Skin epidermis (tissue), 12 donors: ENCODE data around the gene MACC1.
A peak's percentile ranks its signal among the peaks of the same experiment; 100 is the strongest.
"Not testable (repeated sequence)": the region's sequence is repeated elsewhere in the genome, so short reads cannot be mapped to it uniquely, and the experiment has no call there.

Source experiments
- H3K27ac ChIP-seq, 21 experiments: fragments of 200-600 bp; sonication (generic) in 11 of 21; one replicate each; pipeline ENCODE4 v1.5.0; 2020; ENCODE audit warnings: mild to moderate bottlenecking in 3 of 21, inconsistent platforms in 2 of 21, moderate library complexity in 2 of 21
- H3K4me3 ChIP-seq, 7 experiments: fragments of 200-600 bp; sonication (generic) in 2 of 7; one replicate each; pipeline ENCODE4 v1.5.0; 2020; ENCODE audit warnings: inconsistent platforms in 2 of 7, mild to moderate bottlenecking in 2 of 7, moderate library complexity in 1 of 7

MACC1 gene

GRCh38 chr7:20214132-20214531 lies 3.1 kb downstream of the MACC1 start:
- H3K27ac ChIP-seq = no peak overlapping the region
- no peak overlapping the region for H3K4me3 ChIP-seq

- H3K4me3 ChIP-seq = no peak overlapping the region
- no peak overlapping the region for H3K27ac ChIP-seq
These were observed 3.8 kb downstream of the MACC1 start for GRCh38 chr7:20213378-20213777.

GRCh38 chr7:20211376-20211775 lies 5.8 kb downstream of the MACC1 start:
- H3K27ac ChIP-seq = no peak overlapping the region

GRCh38 chr7:20208651-20209307 lies 8.4 kb downstream of the MACC1 start:
- no peak overlapping the region for H3K27ac ChIP-seq
- H3K4me3 ChIP-seq = no peak overlapping the region

More at GRCh38 chr7:20211376-20211775, 5.8 kb downstream of the MACC1 start:
- no peak overlapping the region for H3K4me3 ChIP-seq

- not testable (repeated sequence) for H3K27ac ChIP-seq, H3K4me3 ChIP-seq
These were observed 9.4 kb downstream of the MACC1 start for GRCh38 chr7:20207811-20208210.

GRCh38 chr7:20206104-20206896 lies 10.9 kb downstream of the MACC1 start:
- H3K27ac ChIP-seq = no peak overlapping the region
- no peak overlapping the region for H3K4me3 ChIP-seq

GRCh38 chr7:20203316-20203715 lies 13.9 kb downstream of the MACC1 start:
- H3K27ac ChIP-seq = no peak overlapping the region
- no peak overlapping the region for H3K4me3 ChIP-seq

- no peak overlapping the region for H3K27ac ChIP-seq
- H3K4me3 ChIP-seq = no peak overlapping the region
These were observed 15.8 kb downstream of the MACC1 start for GRCh38 chr7:20201380-20201779.

GRCh38 chr7:20200971-20201370 lies 16.2 kb downstream of the MACC1 start:
- no peak overlapping the region for H3K4me3 ChIP-seq
- H3K27ac ChIP-seq = no peak overlapping the region

GRCh38 chr7:20200361-20200760 lies 16.8 kb downstream of the MACC1 start:
- no peak overlapping the region for H3K27ac ChIP-seq
- no peak overlapping the region for H3K4me3 ChIP-seq

GRCh38 chr7:20199015-20199737 lies 18.0 kb downstream of the MACC1 start:
- H3K27ac ChIP-seq = peak overlapping the region in 1 of 21 experiments; percentile 17
- H3K4me3 ChIP-seq = no peak overlapping the region

- H3K4me3 ChIP-seq = no peak overlapping the region
These were observed 18.9 kb downstream of the MACC1 start for GRCh38 chr7:20198260-20198659.

GRCh38 chr7:20197837-20198236 lies 19.3 kb downstream of the MACC1 start:
- H3K4me3 ChIP-seq = no peak overlapping the region
- no peak overlapping the region for H3K27ac ChIP-seq

More at GRCh38 chr7:20198260-20198659, 18.9 kb downstream of the MACC1 start:
- no peak overlapping the region for H3K27ac ChIP-seq

- Histone ChIP-seq H3K4me3 (no peak overlapping the region), H3K27ac (no peak overlapping the region)
These were observed 19.9 kb downstream of the MACC1 start for GRCh38 chr7:20197125-20197748.

- no peak overlapping the region for H3K4me3 ChIP-seq
- H3K27ac ChIP-seq = no peak overlapping the region
These were observed 22.7 kb downstream of the MACC1 start for GRCh38 chr7:20194343-20194995.

GRCh38 chr7:20193873-20194272 lies 23.3 kb downstream of the MACC1 start:
- Histone ChIP-seq H3K4me3 (no peak overlapping the region), H3K27ac (no peak overlapping the region)

- Histone ChIP-seq H3K27ac (no peak overlapping the region), H3K4me3 (no peak overlapping the region)
These were observed 23.9 kb downstream of the MACC1 start for GRCh38 chr7:20193242-20193777.

- no peak overlapping the region for H3K27ac ChIP-seq
These were observed 25.8 kb downstream of the MACC1 start for GRCh38 chr7:20191391-20191869.

More at GRCh38 chr7:20191391-20191869, 25.8 kb downstream of the MACC1 start:
- H3K4me3 ChIP-seq = no peak overlapping the region
